Esophagus muscularis mucosa (tissue), 3 donors: ENCODE measurements around the gene PPP6R2.

Source experiments
- POLR2A ChIP-seq: fragments of 450-650 bp; IDR thresholded peaks from one replicate; pipeline ENCODE4 v1.6.1; 2017; ENCODE audit warnings: antibody characterized with exemption, moderate library complexity, mild to moderate bottlenecking, low read depth
- POLR2AphosphoS5 ChIP-seq, 2 donors: sonication (generic); formaldehyde crosslinking; IDR thresholded peaks; one replicate each; pipeline ENCODE4 v1.6.1; 2017; ENCODE audit warnings: antibody characterized with exemption in 2 of 2
- TF ChIP-seq, protein P1 (sequence below), 3 experiments: fragments of 200-600 bp in 2 of 3; fragments of 450-650 bp in 1 of 3; sonication (generic) in 2 of 3; IDR thresholded peaks; one replicate each; pipeline ENCODE4 v1.5.1; 2017 to 2019; ENCODE audit warnings: antibody characterized with exemption in 3 of 3, mild to moderate bottlenecking in 2 of 3, moderate library complexity in 1 of 3

DNA sequence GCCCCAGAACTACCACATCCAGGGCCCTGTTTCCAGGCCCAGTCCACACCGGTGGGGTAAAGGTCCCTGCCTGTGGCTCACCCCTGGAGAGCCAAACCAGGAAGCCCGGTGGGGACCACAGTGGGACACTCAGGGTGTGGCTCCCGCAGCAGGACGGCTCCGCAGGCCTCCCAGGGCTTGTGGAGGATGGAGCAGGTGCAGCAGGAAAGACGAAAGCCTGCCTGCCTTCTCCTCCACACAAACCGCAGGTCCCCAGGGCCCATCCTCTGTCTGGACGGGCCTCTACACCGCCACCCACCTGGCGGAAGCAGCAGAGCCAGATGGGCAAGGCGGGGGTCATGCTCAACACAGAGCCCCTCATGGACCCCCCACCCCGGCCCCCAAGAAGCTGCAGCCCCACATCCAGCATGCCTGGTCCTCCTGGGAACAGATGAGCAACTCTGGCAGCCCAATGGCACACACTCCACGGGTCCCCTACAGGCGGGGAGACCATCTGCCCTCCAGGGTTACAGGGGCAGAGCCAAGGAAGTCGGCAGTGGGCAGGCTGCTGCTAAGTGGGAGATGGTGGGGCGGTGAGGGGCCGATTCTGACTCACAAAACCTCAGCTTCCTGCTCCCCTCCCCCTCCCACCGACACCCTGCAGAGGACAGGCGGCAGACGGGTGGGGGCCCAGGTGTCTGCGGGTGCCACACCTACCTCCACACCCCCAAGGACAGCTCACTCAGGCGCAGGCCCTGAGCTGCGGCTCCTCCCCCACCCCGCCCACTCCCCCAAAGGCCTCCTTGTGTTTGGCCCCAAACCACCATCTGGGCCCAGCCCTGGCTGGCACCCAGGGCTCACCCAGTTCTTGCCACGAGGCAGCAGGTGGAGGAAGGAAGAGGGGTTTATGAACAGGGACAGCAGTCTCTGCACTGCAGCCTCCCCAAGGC lies 126.5 kb downstream of the PPP6R2 start:
- no peak for TF ChIP-seq POLR2A
- TF ChIP-seq, protein P1, sequence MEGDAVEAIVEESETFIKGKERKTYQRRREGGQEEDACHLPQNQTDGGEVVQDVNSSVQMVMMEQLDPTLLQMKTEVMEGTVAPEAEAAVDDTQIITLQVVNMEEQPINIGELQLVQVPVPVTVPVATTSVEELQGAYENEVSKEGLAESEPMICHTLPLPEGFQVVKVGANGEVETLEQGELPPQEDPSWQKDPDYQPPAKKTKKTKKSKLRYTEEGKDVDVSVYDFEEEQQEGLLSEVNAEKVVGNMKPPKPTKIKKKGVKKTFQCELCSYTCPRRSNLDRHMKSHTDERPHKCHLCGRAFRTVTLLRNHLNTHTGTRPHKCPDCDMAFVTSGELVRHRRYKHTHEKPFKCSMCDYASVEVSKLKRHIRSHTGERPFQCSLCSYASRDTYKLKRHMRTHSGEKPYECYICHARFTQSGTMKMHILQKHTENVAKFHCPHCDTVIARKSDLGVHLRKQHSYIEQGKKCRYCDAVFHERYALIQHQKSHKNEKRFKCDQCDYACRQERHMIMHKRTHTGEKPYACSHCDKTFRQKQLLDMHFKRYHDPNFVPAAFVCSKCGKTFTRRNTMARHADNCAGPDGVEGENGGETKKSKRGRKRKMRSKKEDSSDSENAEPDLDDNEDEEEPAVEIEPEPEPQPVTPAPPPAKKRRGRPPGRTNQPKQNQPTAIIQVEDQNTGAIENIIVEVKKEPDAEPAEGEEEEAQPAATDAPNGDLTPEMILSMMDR (IDR thresholded peaks at IDR 0.05) = no peak
- no peak for TF ChIP-seq POLR2AphosphoS5 (IDR thresholded peaks at IDR 0.05)
